ENCODE results near the gene SIRT3.

SIRT3 gene

GRCh38 chr11:200224-201003 is 35.7 kb downstream of the SIRT3 start:
- DNase-seq (ENCODE audit: low read depth): no peak
- H3K4me3 ChIP-seq (ENCODE audit: low read depth, low read length): no peak overlapping the region
- TF ChIP-seq POLR2A (IDR thresholded peaks at IDR 0.05; ENCODE audit: extremely low read depth, insufficient read length) (no peak), MAX (IDR thresholded peaks at IDR 0.05; ENCODE audit: low read depth, low read length) (no peak), MYC (IDR thresholded peaks at IDR 0.05; ENCODE audit: low read depth, low read length) (no peak), CTCF (IDR thresholded peaks at IDR 0.05; ENCODE audit: low read depth, low read length) (no peak)

GRCh38 chr11:199782-200181 is 36.4 kb downstream of the SIRT3 start:
- TF ChIP-seq CTCF (IDR thresholded peaks at IDR 0.05; ENCODE audit: low read depth, low read length): no peak
- TF ChIP-seq MAX (IDR thresholded peaks at IDR 0.05; ENCODE audit: low read depth, low read length): no peak
- no peak for TF ChIP-seq POLR2A (IDR thresholded peaks at IDR 0.05; ENCODE audit: extremely low read depth, insufficient read length)
- TF ChIP-seq MYC (IDR thresholded peaks at IDR 0.05; ENCODE audit: low read depth, low read length): no peak
- no peak overlapping the region for H3K4me3 ChIP-seq (ENCODE audit: low read depth, low read length)
- no peak for DNase-seq (ENCODE audit: low read depth)

GRCh38 chr11:199004-199581 is 37.0 kb downstream of the SIRT3 start:
- no peak for DNase-seq (ENCODE audit: low read depth)
- no peak overlapping the region for H3K4me3 ChIP-seq (ENCODE audit: low read depth, low read length)
- no peak for TF ChIP-seq MAX (IDR thresholded peaks at IDR 0.05; ENCODE audit: low read depth, low read length)
- no peak for TF ChIP-seq CTCF (IDR thresholded peaks at IDR 0.05; ENCODE audit: low read depth, low read length)
- no peak for TF ChIP-seq POLR2A (IDR thresholded peaks at IDR 0.05; ENCODE audit: extremely low read depth, insufficient read length)
- TF ChIP-seq MYC (IDR thresholded peaks at IDR 0.05; ENCODE audit: low read depth, low read length): no peak

- DNase-seq (ENCODE audit: low read depth): no peak
- no peak for TF ChIP-seq CTCF (IDR thresholded peaks at IDR 0.05; ENCODE audit: low read depth, low read length)
- TF ChIP-seq MAX (IDR thresholded peaks at IDR 0.05; ENCODE audit: low read depth, low read length): no peak
- TF ChIP-seq POLR2A (IDR thresholded peaks at IDR 0.05; ENCODE audit: extremely low read depth, insufficient read length): no peak
- no peak overlapping the region for H3K4me3 ChIP-seq (ENCODE audit: low read depth, low read length)
Measured at GRCh38 chr11:198236-198806, 37.8 kb downstream of the SIRT3 start.

DNA sequence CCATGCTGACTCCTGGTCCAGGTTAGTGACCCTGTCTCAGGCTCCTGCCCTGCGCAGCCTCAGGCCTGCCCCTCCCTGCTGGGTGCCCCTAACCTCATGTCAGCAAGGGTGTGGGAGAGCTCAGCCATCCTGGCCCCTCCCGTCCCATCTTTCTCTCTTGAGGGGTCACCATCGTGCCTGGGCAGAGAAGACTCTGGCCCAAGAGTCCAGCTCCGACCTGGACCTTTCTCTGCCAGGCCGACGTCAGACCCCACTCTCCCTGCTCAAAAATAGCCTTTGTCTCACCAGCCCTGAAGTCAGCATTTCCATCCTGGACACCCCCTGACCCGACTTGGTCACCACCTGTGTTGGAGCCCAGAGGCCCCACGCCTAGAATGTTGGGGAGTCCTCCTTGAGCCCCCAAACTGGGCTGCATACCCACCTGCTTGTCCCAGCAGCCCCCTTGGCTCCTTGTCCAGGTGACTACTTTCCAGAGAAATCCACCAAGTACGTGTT is 38.4 kb downstream of the SIRT3 start:
- no peak overlapping the region for H3K4me3 ChIP-seq (ENCODE audit: low read depth, low read length)
- DNase-seq (ENCODE audit: low read depth): no peak
- TF ChIP-seq MAX (IDR thresholded peaks at IDR 0.05; ENCODE audit: low read depth, low read length): no peak
- TF ChIP-seq POLR2A (IDR thresholded peaks at IDR 0.05; ENCODE audit: extremely low read depth, insufficient read length): no peak
- no peak for TF ChIP-seq CTCF (IDR thresholded peaks at IDR 0.05; ENCODE audit: low read depth, low read length)
- no peak for TF ChIP-seq MYC (IDR thresholded peaks at IDR 0.05; ENCODE audit: low read depth, low read length)

Data from NB4 (cell line).